GM10266 (cell line): Measurements from ENCODE around the gene PEX3.
A peak's percentile ranks its signal among the peaks of the same experiment; 100 is the strongest.
"Not testable (repeated sequence)": the region's sequence is repeated elsewhere in the genome, so short reads cannot be mapped to it uniquely, and the experiment has no call there.

ENCODE experiments used
- DNase-seq: peaks from one replicate; pipeline ENCODE4 v3.0.0; 2012; ENCODE audit errors: extremely low spot score
- CTCF ChIP-seq: IDR thresholded peaks from 2 replicates; pipeline ENCODE4 v1.5.1; 2012; ENCODE audit warnings: mild to moderate bottlenecking, low read depth; ENCODE audit not compliant: control insufficient read depth, insufficient read depth; ENCODE audit errors: missing control alignments

Gene PEX3

GRCh38 chr6:143506199-143506598, 55.6 kb downstream of the PEX3 start:
- TF ChIP-seq CTCF = no peak
- no peak for DNase-seq

GRCh38 chr6:143506620-143507019, 56.0 kb downstream of the PEX3 start:
- no peak for DNase-seq
- TF ChIP-seq CTCF = no peak

GRCh38 chr6:143507358-143508145, 56.9 kb downstream of the PEX3 start:
- TF ChIP-seq CTCF = no peak
- DNase-seq = no peak

GRCh38 chr6:143510326-143510725, 59.7 kb downstream of the PEX3 start:
- not testable (repeated sequence) for DNase-seq

- TF ChIP-seq CTCF = no peak
- peak; percentile 56 for DNase-seq
Observed at GRCh38 chr6:143510991-143511891, 60.6 kb downstream of the PEX3 start, which contains the start of gene FUCA2. Gene FUCA2 (minus strand): TSS chr6:143511720. CDS start chr6:143511634, 86 bp downstream.

- peak; percentile 80 for TF ChIP-seq CTCF
- DNase-seq = peak; percentile 75
Observed at GRCh38 chr6:143513410-143513809, 62.8 kb downstream of the PEX3 start.

- no peak for TF ChIP-seq CTCF
- DNase-seq = no peak
Observed at GRCh38 chr6:143515061-143515760, 64.6 kb downstream of the PEX3 start.
